Bronchus fibroblast of lung (primary cell): Measurements from ENCODE around the gene CTXND1. TPM values are rescaled to one million over a fixed set of nuclear protein-coding genes. Genes with fewer than 3 reads are reported as not detected.

Experiments
- total RNA-seq: library from RNA; depleted of rRNA; stranded (reverse); fragments of >200 nt; gene quantifications from 2 replicates; pipeline ENCODE4 v1.2.3, GENCODE V29; 2015

CTXND1 gene
- total RNA-seq, result not detected in 2 replicates

GRCh38 chr15:80252121-80252518 is at the start of gene CTXND1:
TSS of gene CTXND1 (minus strand) at chr15:80252213. CDS start at chr15:80201949, 50,264 bp downstream.

DNA sequence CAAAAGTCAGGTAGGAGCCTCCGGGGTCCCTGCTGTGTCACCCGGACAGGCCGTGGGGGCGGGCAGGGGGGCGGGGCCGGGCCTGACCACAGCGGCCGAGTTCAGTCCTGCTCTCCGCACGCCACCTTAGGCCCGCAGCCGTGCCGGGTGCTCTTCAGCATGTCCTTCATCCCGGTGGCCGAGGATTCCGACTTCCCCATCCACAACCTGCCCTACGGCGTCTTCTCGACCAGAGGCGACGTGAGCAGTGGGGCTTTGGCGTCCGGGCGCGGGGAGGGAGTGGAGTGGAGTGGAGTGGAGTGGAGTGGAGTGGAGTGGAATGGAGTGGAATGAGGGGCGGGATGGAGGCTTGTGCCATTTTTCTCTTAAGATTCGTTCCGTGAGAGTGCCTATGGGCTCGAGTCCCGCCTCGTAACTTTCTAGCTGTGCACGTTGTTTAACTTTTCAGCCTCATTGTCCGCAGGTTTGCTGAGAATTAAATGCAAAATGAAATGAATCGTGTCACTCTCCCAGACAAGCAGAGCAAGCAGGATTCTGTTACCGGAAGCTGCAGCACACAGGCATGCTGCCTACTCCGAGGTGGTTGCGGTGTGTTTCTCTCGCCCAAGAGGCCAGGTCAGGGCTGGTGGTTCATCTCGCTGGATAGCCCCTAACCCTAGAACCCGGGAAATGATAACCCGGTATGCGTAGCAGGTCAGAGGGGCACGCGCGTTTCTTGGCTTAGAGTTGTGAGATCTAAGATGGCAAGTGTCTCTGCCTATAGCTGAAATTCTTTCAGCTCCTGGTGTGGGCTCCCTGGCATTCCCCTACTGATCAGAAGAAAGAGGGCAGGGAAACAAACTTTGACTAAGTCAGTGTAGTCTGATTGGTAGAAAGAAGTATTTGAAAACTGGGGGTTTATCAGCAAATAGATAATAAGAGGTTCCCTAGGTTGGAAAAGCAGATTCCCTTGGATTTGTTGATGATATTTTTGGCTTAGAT is 98.8 kb downstream of the CTXND1 start, which contains the start of gene FAH:
Gene FAH, plus strand, starts transcription at position 104 of the 981 bp plus-strand sequence. Its CDS starts 56 bp downstream, at position 160.

Other genes starting within 250 kb of the CTXND1 start
- 84.6 and 86.4 TPM in 2 replicates for gene ZFAND6, start 192.5 kb downstream of the CTXND1 start, total RNA-seq
- 27.9 and 32.6 TPM in 2 replicates for gene FAH, start 99.2 kb downstream of the CTXND1 start, total RNA-seq
- 8.4 and 9.1 TPM in 2 replicates for gene ARNT2, start 152.2 kb upstream of the CTXND1 start, total RNA-seq